NCI-H146 treated with DMSO at 0.1 percent for 48 hours (cell line): Measurements from ENCODE around the gene DPM3.

ENCODE experiments used
- DNase-seq: peaks from one replicate; lab custom pipeline; 2025; ENCODE audit not compliant: unreplicated experiment; lab: John Stamatoyannopoulos, UW

Gene DPM3

GRCh38 chr1:155103325-155103724, 37.0 kb downstream of the DPM3 start:
- no peak for DNase-seq

- no peak for DNase-seq
Measured at GRCh38 chr1:155099331-155099730, 41.0 kb downstream of the DPM3 start.

GRCh38 chr1:155094622-155094948, 45.7 kb downstream of the DPM3 start:
- no peak for DNase-seq

DNA sequence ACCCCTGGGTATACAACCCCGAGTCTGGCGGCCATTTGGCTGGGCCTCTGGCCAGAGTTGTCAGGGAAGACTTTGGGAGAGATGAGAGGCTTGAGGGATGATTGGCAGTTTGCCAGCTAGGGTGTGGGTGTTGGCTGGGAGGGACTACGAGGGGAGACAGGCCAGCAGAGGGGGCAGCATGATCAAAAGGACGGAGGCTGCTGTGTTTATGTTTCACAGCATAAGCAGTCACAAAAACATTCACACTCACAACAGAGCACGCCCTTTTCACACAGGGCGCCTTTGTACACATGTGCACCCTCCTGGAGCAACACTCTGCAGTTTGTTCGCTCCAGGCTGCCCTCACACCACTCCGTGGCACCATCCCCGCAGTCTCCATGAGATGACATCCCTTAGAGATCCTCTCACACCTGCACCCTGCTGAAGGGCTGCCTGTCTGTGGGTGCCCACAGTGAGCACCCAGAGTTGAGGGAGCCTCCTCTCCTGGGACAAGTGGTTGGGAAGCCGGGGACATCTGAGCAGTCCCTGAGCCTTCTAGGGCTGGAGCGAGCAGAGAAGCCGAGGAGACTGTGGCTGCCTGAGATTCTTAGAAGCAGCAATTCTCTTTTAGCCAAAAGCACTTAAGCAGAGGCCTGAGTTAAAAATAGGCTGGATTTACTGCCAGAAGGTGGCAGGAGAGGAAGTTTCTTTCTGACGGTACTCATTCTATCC, 46.3 kb downstream of the DPM3 start:
- peak; percentile 23 for DNase-seq

DNA sequence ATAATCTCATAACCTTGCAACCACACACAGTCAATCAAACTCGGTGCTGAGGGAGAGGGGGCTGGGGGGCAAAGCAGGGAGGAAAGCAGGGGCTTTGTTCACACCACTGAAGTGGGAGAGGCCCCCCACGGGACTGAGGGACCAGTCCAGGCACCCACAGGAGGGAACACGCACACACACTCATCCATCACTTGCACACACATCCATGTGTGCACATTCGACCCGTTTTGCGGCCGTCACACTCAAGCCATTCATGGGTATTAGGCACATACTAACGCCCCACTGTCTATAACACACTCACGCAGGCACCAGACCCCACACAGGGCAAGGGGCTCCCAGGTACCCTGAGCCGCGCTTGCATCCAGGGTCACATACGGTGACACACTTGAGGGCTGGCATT, 47.7 kb downstream of the DPM3 start:
- DNase-seq: no peak

GRCh38 chr1:155092131-155092530, 48.2 kb downstream of the DPM3 start:
- DNase-seq: no peak

GRCh38 chr1:155091071-155092051, 49.0 kb downstream of the DPM3 start:
- DNase-seq: peak; percentile 59
